Naive B cell (primary cell): ENCODE results near the gene EEF2K. TPM values are rescaled to one million over a fixed set of nuclear protein-coding genes. Genes with fewer than 3 reads are reported as not detected.
"Not testable (repeated sequence)": the region's sequence is repeated elsewhere in the genome, so short reads cannot be mapped to it uniquely, and the experiment has no call there.

Experiments
- ATAC-seq, 2 donors: fragments of 150-1000 bp; cut with Tn5 transposase; 2 replicates each; pipeline ENCODE4 v1.10.0; 2021; ENCODE audit warnings: low read depth in 2 of 2, mild to moderate bottlenecking in 2 of 2, moderate library complexity in 2 of 2
- DNase-seq: peaks from one replicate; pipeline ENCODE4 v3.0.0; 2022
- H3K27ac Mint-ChIP-seq, 6 donors: one replicate each; pipeline ENCODE4 v1.8.0; 2020 to 2022; ENCODE audit warnings: mild to moderate bottlenecking in 6 of 6, mixed read lengths in 6 of 6, moderate library complexity in 5 of 6, inconsistent platforms in 2 of 6
- H3K27me3 Mint-ChIP-seq, 3 donors: one replicate each; pipeline ENCODE4 v1.8.0; 2021 to 2022; ENCODE audit warnings: mixed read lengths in 3 of 3, mild to moderate bottlenecking in 1 of 3
- H3K36me3 Mint-ChIP-seq, 2 donors: one replicate each; pipeline ENCODE4 v1.8.0; 2020 to 2022; ENCODE audit warnings: mixed read lengths in 2 of 2, inconsistent platforms in 1 of 2, mild to moderate bottlenecking in 1 of 2
- H3K4me1 Mint-ChIP-seq, 3 donors: one replicate each; pipeline ENCODE4 v1.8.0; 2020 to 2022; ENCODE audit warnings: mixed read lengths in 3 of 3, inconsistent platforms in 1 of 3, mild to moderate bottlenecking in 1 of 3, moderate library complexity in 1 of 3
- H3K4me3 Mint-ChIP-seq, 8 donors: one replicate each; pipeline ENCODE4 v1.8.0; 2020 to 2022; ENCODE audit warnings: mild to moderate bottlenecking in 8 of 8, mixed read lengths in 8 of 8, moderate library complexity in 8 of 8, inconsistent platforms in 2 of 8
- H3K9me3 Mint-ChIP-seq, 7 donors: one replicate each; pipeline ENCODE4 v1.8.0; 2020 to 2022; ENCODE audit warnings: mixed read lengths in 7 of 7, mild to moderate bottlenecking in 5 of 7, inconsistent platforms in 2 of 7, moderate library complexity in 1 of 7
- polyA plus RNA-seq, 6 donors: library from polyadenylated mRNA; unstranded; fragments of 300-500 nt; fragmentation: Illumina TruSeq; gene quantifications; one replicate each; pipeline ENCODE4 v1.2.3, GENCODE V29; 2021; ENCODE audit warnings: low read depth in 6 of 6

EEF2K gene
- polyA plus RNA-seq, 6 donors from 2014 or later: 1.2 to 2.9 (median 1.8) TPM

DNA sequence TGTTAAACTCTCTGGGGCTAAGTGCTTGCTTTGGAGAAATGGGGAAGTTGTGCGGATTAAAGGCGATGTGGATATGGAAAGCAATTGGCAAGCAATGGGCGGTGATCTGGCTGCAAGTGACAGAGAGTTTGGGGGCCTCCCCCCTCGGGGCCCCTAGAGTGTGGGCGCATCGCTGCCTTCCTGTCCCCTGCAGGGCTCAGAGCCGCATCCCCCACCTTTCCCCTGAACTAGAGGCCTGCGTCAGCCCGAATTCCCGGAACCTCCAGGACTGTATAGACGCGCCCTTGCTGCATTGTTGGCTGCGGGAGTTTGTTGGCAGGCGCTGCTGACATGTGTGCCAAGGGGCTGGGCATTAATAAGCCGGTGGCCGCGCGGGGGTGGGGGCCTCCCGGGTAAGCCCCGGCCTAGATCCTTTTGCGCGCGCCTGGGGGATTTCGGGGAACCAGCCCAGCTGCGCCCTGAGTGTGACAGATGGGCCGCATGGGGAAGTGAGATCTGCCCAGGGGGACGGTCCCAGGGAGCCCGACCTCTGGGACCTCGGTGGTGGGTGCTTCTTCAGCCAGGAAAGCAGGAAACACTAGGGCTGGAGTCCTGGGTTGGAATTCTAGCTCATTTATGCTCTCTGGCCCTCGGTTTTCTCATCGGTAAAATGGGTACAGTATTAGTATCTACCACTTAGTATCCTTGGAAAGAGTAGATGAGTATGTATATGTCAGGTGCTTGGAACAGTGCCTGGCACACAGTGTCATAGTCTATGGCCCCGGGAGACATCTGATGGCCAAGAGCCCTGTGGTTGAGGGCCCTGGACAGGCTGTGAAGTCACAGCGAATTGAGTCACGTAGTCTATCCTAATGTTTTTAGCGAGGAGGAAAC is 1.0 kb downstream of the EEF2K start:
- no peaks in the 10 kb centered on the region for H3K36me3 Mint-ChIP-seq
- H3K4me1 Mint-ChIP-seq: peaks cover 30 to 46% (median 32%) of the 10 kb centered on the region in 3 donors
- ATAC-seq (peak; percentile 80 to 81), DNase-seq (peak; percentile 92)
- no peaks in the 10 kb centered on the region for H3K27me3 Mint-ChIP-seq
- H3K9me3 Mint-ChIP-seq: peaks cover 0 to 2% (median 0%) of the 10 kb centered on the region in 7 donors
- peak overlapping the region; percentile 96 to 100 (median 98) for H3K27ac Mint-ChIP-seq
- H3K4me3 Mint-ChIP-seq: peak overlapping the region; percentile 90 to 98 (median 94)

DNA sequence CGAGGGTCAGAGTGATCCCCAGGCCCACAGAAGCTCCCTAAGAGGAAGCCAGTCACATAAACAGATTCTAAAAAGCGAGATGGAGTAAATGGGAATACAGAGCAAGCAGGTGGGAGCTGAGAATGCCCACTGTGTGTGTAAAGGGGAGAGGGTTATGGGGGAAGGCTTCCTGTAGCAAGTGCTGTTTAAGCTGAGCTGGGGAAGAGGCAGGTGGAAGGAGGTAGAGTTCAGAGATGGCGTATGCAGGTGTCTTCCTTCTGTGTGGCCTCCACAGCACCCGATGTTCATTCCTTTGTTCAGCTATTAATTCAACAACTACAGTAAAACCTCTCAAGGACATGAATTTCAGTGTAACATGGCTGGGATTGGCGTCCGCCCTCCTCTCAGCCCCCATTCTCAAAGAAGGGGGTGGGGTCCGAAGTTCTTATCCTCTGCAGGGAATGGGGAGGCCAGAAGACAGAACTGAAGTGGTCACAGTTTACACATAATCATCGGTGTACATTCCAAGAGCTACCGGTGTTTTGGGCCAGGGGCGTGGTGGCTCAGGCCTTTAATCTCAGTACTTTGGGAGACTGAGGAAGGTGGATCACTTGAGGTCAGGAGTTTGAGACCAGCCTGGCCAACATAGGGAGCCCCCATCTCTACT is 1.8 kb downstream of the EEF2K start:
- H3K9me3 Mint-ChIP-seq: peaks cover 0 to 2% (median 0%) of the 10 kb centered on the region in 7 donors
- peak overlapping the region in 7 of 8 donors; percentile 90 to 98 (median 94) for H3K4me3 Mint-ChIP-seq
- ATAC-seq: no peak
- DNase-seq: no peak
- H3K27ac Mint-ChIP-seq: peak overlapping the region; percentile 96 to 100 (median 98)
- H3K4me1 Mint-ChIP-seq: peaks cover 30 to 46% (median 32%) of the 10 kb centered on the region in 3 donors
- no peaks in the 10 kb centered on the region for H3K36me3 Mint-ChIP-seq
- H3K27me3 Mint-ChIP-seq: no peaks in the 10 kb centered on the region

DNA sequence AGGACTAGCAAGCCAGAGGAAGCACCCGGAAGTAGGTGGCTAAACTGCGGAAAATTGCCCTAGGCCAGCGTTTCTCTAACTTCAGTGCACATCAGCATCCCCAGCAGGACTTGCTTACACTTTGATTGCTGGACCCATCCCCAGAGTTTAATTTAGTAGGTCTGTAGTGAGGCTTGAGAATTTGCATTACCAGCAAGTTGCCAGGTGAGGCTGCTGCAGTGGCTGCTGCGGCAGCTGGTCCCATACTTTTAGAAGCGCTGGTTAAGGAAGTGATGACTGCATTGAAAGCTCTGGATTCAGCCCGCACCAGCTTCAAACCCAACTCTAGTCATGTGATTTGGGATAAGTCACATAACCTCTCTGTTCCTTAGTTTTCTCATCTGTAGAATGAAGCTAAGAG is 4.2 kb downstream of the EEF2K start:
- Mint-ChIP-seq H3K27ac (peak overlapping the region in 5 of 6 donors; percentile 54 to 84 (median 71)), H3K9me3 (no peaks in the 10 kb centered on the region)
- no peak for DNase-seq

DNA sequence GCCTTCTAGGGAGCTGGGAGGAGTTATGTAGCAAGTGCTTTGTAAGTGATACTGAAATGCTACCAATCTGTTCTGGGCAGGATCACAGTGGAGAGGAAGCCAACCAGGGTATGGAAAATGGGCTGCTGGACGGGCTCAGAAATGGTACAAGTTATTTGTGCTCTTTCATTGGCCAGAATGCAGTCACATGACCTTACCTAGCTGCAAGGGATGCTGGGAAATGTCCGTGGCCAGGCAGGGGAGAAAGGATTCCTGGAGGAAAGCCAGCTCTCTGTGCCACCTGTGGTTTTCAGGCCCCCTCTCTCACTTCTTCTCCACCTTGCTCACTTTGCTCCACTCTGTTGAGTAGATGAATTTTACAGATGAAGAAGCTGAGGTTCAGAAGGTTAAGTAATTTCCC is 4.8 kb downstream of the EEF2K start:
- Mint-ChIP-seq H3K36me3 (peaks cover 6 to 7% of the 10 kb centered on the region in 2 donors), H3K27ac (peak overlapping the region in 4 of 6 donors; percentile 22 to 73 (median 56)), H3K4me3 (peak overlapping the region in 2 of 8 donors; percentile 25 to 30), H3K4me1 (peaks cover 31 to 55% (median 47%) of the 10 kb centered on the region in 3 donors), H3K27me3 (no peaks in the 10 kb centered on the region), H3K9me3 (no peaks in the 10 kb centered on the region)
- DNase-seq (no peak), ATAC-seq (no peak)

More for the DNA sequence above, 4.2 kb downstream of the EEF2K start:
- H3K36me3 Mint-ChIP-seq: peaks cover 6 to 7% of the 10 kb centered on the region in 2 donors
- H3K4me1 Mint-ChIP-seq: peaks cover 34 to 54% (median 45%) of the 10 kb centered on the region in 3 donors
- no peak for ATAC-seq
- H3K4me3 Mint-ChIP-seq: no peak overlapping the region
- no peaks in the 10 kb centered on the region for H3K27me3 Mint-ChIP-seq

DNA sequence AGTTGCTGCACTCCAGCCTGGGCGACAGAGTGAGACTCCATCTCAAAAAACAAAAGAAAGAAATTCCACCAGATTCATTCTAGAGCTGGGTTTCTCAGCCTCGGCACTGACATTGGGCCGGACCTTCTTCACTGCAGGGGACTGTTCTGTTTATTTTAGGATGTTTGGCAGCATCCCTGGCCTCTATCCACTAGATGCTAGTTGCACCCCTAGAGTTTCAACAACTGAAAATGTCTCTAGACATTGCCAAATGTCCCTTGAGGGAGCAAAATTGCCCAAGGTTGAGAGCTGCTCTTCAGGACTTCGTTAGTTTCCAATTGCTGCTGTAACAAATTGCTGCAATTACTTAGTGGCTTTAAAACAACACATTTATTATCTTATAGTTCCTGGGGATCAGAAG is 7.2 kb downstream of the EEF2K start:
- Mint-ChIP-seq H3K4me1 (peaks cover 33 to 57% (median 47%) of the 10 kb centered on the region in 3 donors), H3K36me3 (peaks cover 7 to 9% of the 10 kb centered on the region in 2 donors), H3K27ac (peak overlapping the region in 1 of 6 donors; percentile 16), H3K9me3 (no peaks in the 10 kb centered on the region), H3K4me3 (no peak overlapping the region), H3K27me3 (no peaks in the 10 kb centered on the region)
- ATAC-seq: no peak
- no peak for DNase-seq

DNA sequence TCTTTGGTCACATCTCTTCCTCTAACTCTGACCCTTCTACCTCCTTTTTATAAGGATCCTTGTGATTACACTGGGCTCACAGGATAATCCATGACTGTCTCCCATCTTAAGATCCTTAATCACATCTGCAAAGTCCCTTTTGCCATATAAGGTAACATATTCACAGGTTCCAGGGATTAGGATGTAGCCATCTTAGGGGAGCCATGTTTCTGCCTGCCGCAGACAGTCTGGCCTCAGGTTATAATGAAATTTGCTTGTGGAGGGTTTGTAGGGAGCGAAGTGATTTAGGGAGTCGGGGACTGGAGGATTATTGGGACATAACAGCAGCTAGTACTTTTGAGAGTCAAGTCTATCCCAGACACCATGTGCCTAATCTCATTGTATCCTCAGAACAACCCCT is 7.7 kb downstream of the EEF2K start:
- no peak for ATAC-seq
- H3K4me1 Mint-ChIP-seq: peaks cover 38 to 59% (median 52%) of the 10 kb centered on the region in 3 donors
- no peaks in the 10 kb centered on the region for H3K27me3 Mint-ChIP-seq
- peaks cover 7 to 9% of the 10 kb centered on the region in 2 donors for H3K36me3 Mint-ChIP-seq
- DNase-seq: no peak
- peak overlapping the region in 1 of 8 donors; percentile 22 for H3K4me3 Mint-ChIP-seq
- no peaks in the 10 kb centered on the region for H3K9me3 Mint-ChIP-seq
- H3K27ac Mint-ChIP-seq: peak overlapping the region in 5 of 6 donors; percentile 21 to 83 (median 37)

DNA sequence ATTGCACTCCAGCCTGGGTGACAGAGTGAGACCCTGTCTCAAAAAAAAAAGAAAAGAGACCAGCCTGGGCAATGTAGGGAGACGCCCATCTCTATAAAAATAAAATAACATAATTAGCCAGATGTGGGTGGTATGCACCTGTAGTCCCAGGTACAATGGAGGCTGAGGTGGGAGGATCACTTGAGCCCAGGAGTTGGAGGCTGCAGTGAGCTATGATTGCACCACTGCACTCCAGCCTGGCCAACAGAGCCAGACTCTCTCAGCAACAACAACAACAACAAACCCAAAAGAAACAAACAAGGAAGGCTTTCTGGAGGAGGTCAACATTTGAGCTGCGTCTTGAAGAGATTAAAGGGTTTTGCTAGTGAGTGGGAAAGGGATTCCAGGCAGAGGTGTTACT is 8.3 kb downstream of the EEF2K start:
- H3K9me3 Mint-ChIP-seq: no peaks in the 10 kb centered on the region
- H3K4me3 Mint-ChIP-seq: peak overlapping the region in 1 of 8 donors; percentile 69
- H3K27me3 Mint-ChIP-seq: no peaks in the 10 kb centered on the region
- ATAC-seq: no peak
- no peak for DNase-seq
- peaks cover 7 to 9% of the 10 kb centered on the region in 2 donors for H3K36me3 Mint-ChIP-seq
- H3K4me1 Mint-ChIP-seq: peaks cover 38 to 61% (median 56%) of the 10 kb centered on the region in 3 donors
- peak overlapping the region in 1 of 6 donors; percentile 21 for H3K27ac Mint-ChIP-seq

DNA sequence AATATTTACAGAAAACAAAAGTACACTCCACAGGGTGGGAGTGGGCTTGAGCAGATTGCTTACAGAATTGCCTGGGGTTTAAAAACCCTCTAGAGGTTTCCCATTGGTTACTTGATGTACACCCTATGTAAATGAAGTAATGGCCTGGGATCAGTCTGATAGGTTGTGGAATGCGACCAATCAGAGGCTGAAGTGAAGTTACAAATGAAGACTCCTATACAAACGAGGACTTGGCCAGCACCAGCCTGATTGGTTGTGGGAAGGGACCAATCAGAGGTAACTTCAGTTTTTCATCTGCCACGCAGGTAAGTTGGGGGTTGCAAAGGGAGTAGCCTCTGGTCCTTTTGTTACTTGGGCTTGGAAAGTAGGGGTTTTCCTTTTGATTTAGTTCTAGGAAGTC is 8.8 kb downstream of the EEF2K start:
- no peak for DNase-seq
- peaks cover 7 to 9% of the 10 kb centered on the region in 2 donors for H3K36me3 Mint-ChIP-seq
- H3K4me3 Mint-ChIP-seq: no peak overlapping the region
- H3K9me3 Mint-ChIP-seq: no peaks in the 10 kb centered on the region
- ATAC-seq: no peak
- H3K27me3 Mint-ChIP-seq: no peaks in the 10 kb centered on the region
- H3K27ac Mint-ChIP-seq: peak overlapping the region in 2 of 6 donors; percentile 54
- peaks cover 38 to 59% (median 57%) of the 10 kb centered on the region in 3 donors for H3K4me1 Mint-ChIP-seq

DNA sequence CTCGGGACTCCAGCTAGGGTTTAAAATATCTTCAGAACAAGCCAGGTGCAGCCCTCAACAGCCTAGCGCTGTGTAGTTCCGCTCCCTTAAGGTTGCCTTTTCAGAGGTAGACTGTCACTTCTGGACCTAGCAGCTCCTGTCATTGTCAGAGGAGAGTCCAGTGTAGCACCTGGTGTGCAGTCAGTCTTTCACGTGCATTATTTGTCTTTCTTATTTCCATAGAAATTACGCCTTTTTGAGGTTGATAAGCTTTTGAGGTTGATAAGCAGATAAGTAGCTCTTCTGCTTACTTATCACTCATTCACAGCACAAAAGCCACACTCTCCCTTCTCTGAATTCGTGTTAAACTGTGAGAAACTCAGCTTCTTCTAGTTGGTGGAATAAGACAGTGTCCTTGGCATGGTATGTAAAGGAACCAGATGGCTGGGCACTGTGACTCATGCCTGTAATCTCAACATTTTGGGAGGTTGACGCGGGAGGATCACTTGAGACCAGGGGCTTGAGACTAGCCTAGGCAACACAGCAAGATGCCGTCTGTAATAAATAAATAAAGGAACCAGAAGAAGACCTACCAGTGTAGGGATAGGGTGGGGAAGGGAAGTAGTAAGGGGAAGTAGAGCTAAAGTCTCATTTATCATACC is 10.2 kb downstream of the EEF2K start:
- H3K4me3 Mint-ChIP-seq: peak overlapping the region in 5 of 8 donors; percentile 14 to 70 (median 36)
- no peaks in the 10 kb centered on the region for H3K27me3 Mint-ChIP-seq
- peaks cover 7 to 9% of the 10 kb centered on the region in 2 donors for H3K36me3 Mint-ChIP-seq
- no peak for ATAC-seq
- DNase-seq: no peak
- peak overlapping the region in 5 of 6 donors; percentile 25 to 92 (median 88) for H3K27ac Mint-ChIP-seq
- peaks cover 28 to 45% (median 45%) of the 10 kb centered on the region in 3 donors for H3K4me1 Mint-ChIP-seq
- no peaks in the 10 kb centered on the region for H3K9me3 Mint-ChIP-seq

DNA sequence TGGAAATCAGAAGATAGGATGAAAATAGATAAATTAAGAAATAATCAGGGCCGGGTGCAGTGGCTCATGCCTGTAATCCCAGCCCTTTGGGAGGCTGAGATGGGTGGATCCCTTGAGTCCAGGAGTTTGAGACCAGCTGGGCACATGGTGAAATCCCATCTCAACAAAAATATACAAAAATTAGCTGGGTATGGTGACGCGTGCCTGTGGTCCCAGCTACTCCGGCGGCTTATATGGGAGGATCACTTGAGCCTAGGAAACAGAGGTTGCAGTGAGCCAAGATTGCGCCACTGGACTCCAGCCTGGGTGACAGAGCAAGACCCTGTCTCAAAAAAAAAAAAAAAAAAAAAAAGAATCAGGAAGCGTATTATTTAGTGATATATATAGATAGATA is 10.8 kb downstream of the EEF2K start:
- ATAC-seq, H3K9me3 Mint-ChIP-seq, H3K36me3 Mint-ChIP-seq, DNase-seq, H3K27me3 Mint-ChIP-seq: not testable (repeated sequence)
- H3K4me3 Mint-ChIP-seq: peak overlapping the region in 2 of 8 donors; percentile 24 to 36
- H3K27ac Mint-ChIP-seq: peak overlapping the region; percentile 42 to 92 (median 85)
- H3K4me1 Mint-ChIP-seq: peaks cover 26 to 45% (median 43%) of the 10 kb centered on the region in 3 donors

DNA sequence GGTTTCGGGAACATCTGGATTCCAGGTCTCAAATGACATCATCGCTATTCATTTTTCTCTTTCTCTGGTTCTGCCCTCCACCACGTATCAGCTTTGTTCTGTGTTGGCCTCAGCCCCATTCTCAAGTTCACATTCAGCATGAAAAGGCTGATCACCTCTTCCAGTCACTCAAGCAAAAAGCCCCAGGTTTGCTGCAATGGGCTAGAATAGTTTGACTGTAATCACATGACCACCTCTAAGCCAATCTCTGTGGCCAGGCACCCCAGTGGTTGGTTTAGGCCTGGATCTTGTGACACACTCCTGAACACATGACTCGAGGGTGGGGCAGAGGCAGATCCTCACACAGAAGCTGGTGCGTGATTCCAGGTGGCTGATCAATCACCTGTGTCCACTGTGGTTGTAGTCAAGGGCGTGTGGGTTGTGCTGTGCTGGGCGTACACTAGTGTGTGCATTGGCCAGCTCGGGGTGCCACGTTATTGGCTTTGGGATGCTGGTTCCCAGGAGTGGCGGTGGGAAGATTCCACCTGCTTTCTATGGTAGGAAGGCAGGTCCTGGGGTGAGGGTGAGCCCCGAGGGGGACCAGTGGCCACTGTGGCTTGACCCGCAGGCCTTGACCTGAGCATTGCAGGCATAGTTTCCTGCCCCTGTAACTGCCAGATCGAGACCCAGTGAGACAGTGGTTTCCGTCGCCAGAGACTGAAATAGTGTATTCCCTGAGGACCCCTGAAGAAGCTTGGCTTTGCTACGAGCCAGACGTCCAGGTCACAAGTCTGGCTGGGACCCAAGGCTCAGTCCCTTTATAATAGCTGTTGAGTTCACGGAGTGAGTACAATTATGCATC is 12.0 kb downstream of the EEF2K start:
- Mint-ChIP-seq H3K4me1 (peaks cover 25 to 45% (median 43%) of the 10 kb centered on the region in 3 donors), H3K9me3 (no peaks in the 10 kb centered on the region), H3K36me3 (peaks cover 7 to 9% of the 10 kb centered on the region in 2 donors), H3K27ac (peak overlapping the region; percentile 88 to 98 (median 96)), H3K27me3 (no peaks in the 10 kb centered on the region), H3K4me3 (peak overlapping the region; percentile 40 to 85 (median 73))
- DNase-seq (peak; percentile 72), ATAC-seq (peak; percentile 89 to 91)

DNA sequence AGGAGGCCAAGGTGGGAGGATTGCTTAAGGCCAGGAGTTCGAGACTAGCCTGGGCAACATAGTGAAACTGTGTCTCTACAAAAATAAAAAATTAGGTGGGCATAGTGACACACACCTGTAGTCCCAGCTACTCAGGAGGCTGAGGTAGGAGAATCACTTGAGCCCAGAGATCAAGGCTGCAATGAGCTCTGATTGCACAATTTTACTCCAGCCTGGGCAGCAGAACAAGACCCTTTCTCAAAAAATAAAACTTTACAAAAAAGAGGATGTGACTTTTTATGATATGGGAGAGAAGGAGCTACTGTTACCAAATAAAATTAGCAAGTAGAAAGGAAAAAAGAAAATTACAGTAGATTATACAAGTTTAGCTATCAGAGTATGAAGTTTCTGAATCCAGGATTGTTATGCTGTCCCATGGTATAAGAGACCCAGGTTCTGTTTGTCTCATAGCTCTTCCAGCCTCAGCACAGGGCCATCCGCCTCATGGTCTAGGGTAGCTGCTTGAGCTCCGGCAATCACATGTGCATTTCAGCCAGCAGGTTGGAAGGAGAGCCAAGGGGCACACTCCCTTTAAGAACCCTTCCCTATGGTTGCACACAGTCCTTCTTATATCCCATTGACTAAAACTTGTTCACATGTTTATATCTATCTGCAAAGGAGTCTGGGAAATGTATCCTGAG is 13.5 kb downstream of the EEF2K start:
- H3K36me3 Mint-ChIP-seq: peaks cover 3 to 4% of the 10 kb centered on the region in 2 donors
- ATAC-seq: no peak
- peaks cover 26 to 42% (median 38%) of the 10 kb centered on the region in 3 donors for H3K4me1 Mint-ChIP-seq
- DNase-seq: no peak
- no peak overlapping the region for H3K4me3 Mint-ChIP-seq
- peak overlapping the region in 3 of 6 donors; percentile 41 to 96 (median 88) for H3K27ac Mint-ChIP-seq
- no peaks in the 10 kb centered on the region for H3K27me3 Mint-ChIP-seq
- H3K9me3 Mint-ChIP-seq: no peaks in the 10 kb centered on the region
